ENCODE data around the gene CHST8.

- no peak for TF ChIP-seq POLR2AphosphoS5 (IDR thresholded peaks at IDR 0.05; ENCODE audit: low read depth)
- TF ChIP-seq JUNB (IDR thresholded peaks at IDR 0.05; ENCODE audit: unreplicated experiment), result no peak
- no peak for TF ChIP-seq REST (IDR thresholded peaks at IDR 0.05; ENCODE audit: unreplicated experiment)
- no peak for TF ChIP-seq CTCF (conservative IDR thresholded peaks at IDR 0.05; ENCODE audit: low read depth in 2 of 2)
- no peak for TF ChIP-seq EZH2 (IDR thresholded peaks at IDR 0.05; ENCODE audit: low read depth, unreplicated experiment)
- no peak for TF ChIP-seq ZNF462 (CRISPR knock-in tag; IDR thresholded peaks at IDR 0.05)
- TF ChIP-seq EZH2phosphoT487 (IDR thresholded peaks at IDR 0.05; ENCODE audit: unreplicated experiment), result no peak
- TF ChIP-seq ZNF331 (CRISPR knock-in tag; IDR thresholded peaks at IDR 0.05; ENCODE audit: low read depth), result no peak
- TF ChIP-seq NANOG (IDR thresholded peaks at IDR 0.05; ENCODE audit: borderline replicate concordance), result no peak
- no peak for TF ChIP-seq STAT1 (IDR thresholded peaks at IDR 0.05; ENCODE audit: unreplicated experiment)
- TF ChIP-seq ETS1 (IDR thresholded peaks at IDR 0.05), result no peak
- TF ChIP-seq CREB1 (CRISPR knock-in tag; IDR thresholded peaks at IDR 0.05; ENCODE audit: low read depth), result no peak
- no peak for TF ChIP-seq ZNF114 (CRISPR knock-in tag; IDR thresholded peaks at IDR 0.05)
These were observed 66.6 kb downstream of the CHST8 start for GRCh38 chr19:33688171-33688992.

All from GM23338 (cell line).